Activated CD4-positive, alpha-beta T cell treated with anti-CD3 and anti-CD28 coated beads for 1 hour (primary cell): ENCODE data around the gene MOXD1.
"Not testable (repeated sequence)": the region's sequence is repeated elsewhere in the genome, so short reads cannot be mapped to it uniquely, and the experiment has no call there.

Experiments used
- DNase-seq: peaks from one replicate; pipeline ENCODE4 v3.0.0-alpha.2; 2020

The MOXD1 gene

DNA sequence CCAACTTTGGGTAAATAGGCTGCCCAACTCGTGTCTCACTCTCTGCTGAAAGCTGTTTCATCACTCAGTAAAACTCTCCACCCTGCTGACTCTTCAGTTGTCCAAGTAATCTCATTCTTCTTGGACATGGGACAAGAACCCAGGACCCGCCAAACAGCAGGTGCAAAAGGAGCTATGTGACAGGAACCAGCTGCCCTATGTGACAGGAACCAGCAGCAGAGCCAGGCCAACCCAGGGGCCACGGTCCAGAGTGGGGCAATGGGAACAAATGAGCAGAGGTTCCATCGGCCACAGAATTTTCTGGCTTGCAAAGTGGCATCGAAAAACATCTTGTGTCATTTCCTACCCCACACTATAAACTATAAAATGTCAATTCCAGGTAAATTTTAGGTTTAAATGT is 56.5 kb downstream of the MOXD1 start:
- no peak for DNase-seq

DNA sequence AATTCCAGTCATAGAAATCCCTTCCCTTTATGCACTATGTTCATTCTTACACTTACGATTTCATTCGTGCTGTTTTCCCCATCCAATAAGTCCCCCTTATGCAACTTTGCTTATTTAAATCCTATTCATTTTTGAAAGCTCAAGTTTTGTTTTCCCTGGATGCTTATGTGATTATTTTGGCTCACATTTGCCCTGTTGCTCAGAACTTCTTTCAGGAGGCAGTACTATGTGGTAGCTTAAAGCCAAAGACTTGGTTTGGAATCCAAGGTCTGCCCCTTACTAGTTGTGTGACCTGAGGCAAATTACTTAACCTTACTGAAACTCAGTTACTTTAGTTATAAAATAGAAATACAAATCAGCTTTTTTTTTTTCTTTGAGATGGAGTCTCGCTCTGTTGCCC is 59.6 kb downstream of the MOXD1 start:
- no peak for DNase-seq

DNA sequence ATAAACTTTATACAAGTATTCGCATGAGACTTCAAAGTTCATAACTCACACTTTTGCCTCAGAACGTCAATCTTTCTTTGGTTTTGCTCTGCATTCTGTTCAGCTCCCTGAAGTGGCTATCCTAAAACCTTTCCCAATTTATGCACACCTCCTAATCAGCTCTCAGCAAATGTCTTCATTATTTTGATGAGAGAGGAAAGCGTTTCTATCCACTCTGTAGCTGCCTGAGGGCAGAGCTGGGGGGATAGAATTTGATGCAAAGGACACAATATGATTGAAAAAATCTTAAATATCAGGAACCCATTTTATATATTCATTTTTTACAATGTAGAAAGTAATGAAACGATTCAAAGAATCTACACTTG is 66.8 kb downstream of the MOXD1 start:
- DNase-seq, result no peak

DNA sequence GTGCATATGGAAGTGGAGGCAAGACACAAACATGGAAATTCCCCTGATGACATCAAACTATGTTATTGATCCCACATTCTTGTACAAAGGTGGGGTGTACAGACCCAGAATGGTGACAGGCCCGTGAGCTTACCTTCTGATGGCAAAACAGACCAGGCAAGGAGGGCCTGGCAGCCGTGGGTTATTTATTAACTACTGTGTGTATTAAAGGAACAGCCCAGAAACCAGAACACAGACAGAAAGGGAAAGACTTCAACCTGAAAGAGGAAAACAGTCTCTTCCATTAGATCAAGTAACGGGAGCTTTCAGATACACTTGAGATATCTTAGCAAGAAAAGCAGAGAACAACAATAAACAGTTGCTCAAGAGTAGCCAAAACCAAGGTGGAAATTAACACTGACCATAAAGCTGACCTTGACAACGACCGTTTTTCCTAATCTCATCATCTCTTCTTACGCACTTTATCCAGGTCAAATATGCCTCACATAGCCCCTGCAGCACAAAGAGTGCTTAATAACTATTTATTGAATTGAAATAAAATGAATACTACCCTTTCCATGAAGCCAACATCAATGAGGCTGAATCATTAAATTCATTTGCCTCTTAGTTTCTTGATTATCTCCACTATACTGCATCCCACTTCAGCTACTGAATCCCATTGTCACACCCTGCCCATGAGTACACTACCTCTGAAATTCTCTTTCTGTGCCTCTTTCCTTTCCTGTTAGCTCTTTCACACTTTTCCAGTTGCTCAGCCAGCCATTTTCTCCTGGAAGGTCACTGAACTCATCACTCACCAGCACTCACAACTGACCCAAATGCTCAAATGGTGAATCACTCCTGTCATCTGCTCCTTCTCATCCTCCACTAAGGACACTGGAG is 67.4 kb downstream of the MOXD1 start:
- no peak for DNase-seq

DNA sequence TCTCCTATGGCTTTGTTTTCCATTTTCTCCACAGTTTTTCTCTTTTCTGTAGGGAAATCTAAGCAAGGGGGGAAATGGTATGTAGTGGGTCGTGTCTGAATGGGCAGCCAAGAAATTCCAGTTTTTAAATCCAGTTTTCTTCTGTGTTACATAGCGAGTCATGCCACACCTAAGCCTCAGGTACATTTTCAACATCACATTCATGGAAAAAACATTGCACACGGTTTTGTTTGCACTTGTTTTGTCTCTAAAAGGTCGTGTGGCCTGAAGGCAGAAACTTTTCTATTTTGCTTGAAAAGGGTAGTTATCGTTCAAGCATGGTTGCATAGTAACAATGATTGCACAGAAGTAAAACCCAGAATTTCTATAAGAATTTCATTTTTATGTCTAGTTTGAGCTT is 70.5 kb downstream of the MOXD1 start:
- no peak for DNase-seq

DNA sequence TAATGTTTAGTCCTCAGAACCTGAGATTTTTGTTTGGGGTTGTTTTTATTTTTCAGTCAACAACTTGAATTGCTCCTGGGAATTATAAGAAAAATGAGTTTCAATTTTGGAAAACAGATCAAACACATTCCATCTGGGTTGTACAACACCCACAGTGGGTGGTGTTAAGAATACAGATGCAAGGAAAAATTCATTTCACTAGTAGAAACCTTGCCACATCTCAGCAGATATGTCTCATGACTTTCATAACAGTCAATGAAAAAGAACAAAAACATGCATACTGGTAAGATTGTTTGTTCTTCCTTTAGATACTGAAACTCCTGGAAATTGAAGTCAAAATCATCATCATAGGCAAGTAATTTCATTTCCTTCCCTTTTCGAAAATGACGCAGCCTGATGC is 78.9 kb downstream of the MOXD1 start:
- no peak for DNase-seq

DNA sequence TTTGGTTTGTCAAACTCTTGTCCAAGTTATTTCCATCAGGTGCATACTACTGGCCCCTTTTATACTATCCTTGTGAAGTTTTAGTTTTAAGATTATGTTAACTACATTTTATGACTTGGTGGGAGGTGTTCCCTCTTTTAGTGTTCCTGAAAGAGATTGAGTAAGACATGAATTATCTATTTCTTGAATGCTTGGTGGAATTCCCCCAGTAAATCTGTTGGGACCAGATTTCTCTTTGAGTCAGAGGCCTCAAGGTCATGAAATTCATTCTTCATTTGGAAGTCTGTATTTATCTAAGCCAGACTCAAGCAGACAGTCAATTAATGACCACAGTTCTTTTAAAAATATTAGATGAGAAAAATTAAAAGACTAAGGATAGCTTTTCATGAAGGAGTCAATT is 81.3 kb downstream of the MOXD1 start:
- no peak for DNase-seq

DNA sequence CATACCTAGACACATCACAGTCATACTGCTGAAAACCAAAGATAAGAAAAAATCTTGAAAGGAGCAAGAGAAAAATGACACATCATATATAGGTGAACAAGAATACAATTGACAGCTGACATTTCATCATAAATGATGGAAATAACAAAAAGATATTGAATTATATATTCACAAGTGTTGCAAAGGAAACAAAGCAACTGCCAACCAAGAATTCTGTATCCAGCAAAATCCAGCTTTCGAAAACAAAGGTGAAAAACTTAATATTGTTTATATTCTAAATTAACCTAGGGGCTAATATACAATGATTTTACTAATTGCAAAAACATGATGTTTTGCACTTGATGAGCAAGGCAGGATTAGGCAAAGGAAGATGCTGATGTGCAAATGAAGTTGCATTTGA is 84.3 kb downstream of the MOXD1 start:
- DNase-seq, result no peak

DNA sequence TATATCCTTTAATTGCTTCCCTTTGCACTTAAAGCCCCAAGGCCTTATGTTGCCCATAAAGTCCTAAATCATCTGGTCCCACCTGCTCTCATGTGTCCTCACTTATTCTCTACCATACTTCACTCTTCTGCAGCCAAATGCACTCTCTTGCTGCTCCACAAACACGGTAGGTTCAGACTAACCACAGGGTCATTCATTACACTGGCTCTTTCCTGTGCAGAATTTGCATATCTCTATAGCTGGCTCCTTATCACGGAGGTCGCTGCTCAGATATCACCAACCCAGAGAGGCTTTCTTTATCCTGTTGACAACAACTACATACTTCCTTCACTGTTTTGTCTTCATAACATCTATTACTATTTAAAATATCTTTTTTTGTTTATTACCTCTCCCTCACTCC is 86.8 kb downstream of the MOXD1 start:
- no peak for DNase-seq

DNA sequence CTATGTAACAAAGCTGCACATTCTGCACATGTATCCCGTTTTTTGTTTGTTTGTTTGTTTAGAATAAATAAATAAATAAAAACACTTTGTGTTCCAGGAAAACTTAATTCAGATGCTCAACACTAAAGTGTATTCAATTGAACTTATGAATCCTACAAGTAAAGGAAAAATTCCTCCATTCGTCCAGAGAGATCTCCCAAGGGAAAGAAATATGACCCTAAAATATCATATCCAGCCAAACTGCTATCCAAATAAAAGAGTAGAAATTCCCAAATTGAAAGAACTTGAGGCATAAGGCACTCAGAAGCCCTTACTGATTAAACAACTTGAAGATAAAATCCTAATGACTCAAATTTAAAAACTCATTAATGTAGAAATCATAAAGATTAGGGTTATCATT is 90.4 kb downstream of the MOXD1 start:
- no peak for DNase-seq

DNA sequence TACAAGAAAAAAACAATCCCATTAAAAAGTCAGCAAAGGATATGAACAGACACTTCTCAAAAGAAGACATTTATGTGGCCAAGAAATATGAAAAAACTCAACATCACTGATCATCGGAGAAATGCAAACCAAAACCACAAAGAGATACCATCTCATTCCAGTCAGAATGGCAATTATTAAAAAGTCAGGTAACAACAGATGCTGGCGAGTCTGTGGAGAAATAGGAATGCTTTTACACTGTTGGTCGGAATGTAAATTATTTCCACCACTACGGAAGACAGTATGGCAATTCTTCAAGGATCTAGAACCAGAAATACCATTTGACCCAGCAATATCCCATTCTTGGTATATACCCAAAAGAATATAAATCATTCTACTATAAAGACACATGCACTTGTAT is 91.1 kb downstream of the MOXD1 start:
- not testable (repeated sequence) for DNase-seq

DNA sequence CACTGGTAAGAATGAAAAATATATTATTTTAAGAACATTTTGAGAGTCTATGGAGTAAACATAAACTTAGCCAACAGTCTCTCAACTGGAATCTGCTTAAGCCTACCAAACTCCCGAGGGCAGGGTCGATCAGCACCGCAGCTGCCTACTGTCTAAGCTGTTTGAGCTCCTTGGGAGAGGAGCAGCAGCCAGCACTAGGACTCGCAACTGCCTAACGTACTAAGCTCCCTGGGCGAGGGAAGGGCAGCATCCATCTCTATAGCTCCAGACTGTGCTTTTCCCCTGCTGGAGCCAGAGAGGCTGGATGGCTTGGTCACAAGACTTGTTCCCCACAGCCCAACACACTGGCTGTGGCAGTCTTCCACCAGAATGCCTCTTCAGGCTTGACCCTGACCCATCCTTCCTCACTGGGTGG is 96.4 kb downstream of the MOXD1 start:
- no peak for DNase-seq

DNA sequence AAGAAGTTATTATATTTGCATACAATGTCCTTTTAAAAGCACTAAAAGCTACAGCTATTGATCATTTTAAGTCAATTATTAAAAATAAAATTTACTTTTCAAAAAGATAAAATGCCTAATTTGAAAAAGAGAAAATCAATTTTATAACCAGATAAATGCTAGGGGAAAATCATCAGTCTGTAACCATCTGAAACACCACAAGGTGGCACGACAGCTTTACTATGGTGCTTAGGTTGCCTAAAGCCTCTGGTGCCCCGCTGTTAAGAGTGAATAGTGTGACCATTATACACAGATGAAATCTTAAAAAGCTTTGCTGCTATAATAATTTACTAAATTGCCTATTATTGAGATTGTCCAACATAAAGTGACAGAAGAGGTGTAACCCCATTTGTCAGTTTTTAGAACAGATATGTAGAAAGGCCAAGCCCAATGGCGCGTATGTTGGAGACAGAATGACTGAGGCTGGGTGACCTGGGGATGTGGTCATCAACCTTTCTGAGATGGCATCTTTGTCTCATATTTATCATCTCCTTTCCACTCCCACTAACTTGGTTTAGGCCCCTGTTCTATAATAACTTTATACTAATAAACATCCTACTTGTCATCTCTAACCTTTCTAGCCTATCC is 100.8 kb downstream of the MOXD1 start:
- DNase-seq, result no peak

DNA sequence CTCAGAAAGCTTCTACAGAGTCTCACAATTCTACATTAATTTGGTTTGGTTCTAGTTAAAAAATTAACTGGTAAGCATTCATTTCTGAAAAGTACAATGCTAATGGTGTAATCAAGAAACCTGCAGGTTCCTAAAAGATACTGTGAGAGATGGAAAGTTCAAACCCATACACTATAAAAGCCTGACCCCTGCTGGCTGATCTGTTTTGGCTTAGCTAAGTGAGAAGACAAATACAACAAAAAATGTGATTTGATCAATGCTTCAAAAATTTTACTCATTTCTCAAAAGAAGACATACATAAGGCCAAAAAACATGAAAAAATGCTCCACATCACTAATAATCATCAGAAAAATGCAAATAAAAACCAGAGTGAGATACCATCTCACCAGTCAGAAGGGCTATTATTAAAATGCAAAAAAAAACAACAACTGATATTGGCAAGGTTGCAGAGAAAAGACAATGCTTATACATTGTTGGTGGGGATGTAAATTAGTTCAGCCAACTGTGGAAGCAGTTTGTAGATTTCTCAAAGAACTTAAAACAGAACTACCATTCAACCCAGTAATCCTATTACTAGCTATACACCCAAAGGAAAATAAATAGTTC is 102.8 kb downstream of the MOXD1 start:
- no peak for DNase-seq

DNA sequence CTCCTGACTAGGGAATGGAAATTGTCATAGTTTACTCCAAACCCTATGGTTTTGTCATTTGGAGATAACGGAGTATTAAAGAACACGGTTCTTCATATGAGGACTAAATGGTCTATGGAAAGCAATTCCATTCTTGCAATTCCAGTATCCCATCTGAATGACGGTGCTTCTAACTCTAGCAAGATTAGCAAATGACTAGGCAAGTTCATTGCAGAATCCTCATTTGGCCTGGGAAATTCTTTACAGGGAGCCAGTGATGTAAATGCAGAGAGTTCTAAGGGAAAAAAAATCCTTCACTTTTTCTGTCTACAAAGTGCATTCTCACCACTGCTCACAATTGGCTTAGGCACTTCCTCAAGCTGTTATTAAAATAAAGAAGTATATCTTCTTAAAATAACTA is 111.5 kb downstream of the MOXD1 start:
- no peak for DNase-seq

DNA sequence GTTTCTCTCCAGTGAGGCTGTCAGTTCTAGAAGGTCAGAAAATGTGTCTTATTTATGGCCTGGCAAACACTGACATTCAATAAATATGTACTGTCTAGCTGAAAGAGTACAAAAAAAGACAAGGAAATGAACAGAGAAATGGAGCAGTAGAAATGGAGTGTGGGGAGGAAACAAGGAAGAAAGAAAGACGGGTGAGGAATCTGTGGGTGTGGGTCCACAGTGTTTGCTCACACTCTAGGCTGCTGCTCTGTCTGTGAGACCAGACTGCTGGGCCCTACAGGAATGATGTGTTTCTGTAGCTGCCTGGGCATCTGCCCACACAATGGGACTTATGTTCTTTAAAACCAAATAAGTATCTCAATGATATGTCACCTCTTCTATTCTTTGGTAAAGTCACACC is 114.2 kb downstream of the MOXD1 start:
- no peak for DNase-seq

DNA sequence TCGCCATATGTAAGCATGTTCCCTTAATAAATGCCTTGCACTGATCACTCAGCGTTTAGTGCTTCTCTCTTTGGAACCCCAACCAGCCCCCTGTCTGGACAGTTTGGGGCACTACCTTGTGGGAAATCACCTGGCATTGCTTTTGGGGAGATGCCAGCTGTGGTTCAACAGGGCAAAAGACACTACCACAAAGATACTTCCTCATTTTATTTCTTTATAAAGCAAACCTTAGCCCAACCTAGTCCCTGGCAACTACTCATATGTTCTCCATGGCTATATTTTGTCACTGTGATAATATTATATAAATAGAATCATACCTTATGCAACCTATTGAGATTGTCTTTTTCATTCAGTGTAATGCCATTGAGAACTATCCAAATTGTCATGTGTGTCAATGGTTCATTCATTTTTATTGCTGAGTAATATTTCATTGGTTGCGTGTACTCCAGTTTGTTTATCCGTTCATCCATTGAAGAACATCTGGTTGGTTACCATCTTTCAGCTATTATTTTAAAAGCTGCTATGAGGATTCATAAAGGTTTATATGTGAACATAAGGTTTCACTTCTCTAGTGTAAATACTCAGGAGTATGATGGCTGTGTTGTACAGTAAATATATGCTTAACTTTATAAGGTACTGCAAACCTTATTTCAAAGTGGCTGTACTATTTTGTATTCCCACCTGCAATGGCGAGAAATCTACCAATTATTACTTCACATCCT is 114.8 kb downstream of the MOXD1 start:
- no peak for DNase-seq

DNA sequence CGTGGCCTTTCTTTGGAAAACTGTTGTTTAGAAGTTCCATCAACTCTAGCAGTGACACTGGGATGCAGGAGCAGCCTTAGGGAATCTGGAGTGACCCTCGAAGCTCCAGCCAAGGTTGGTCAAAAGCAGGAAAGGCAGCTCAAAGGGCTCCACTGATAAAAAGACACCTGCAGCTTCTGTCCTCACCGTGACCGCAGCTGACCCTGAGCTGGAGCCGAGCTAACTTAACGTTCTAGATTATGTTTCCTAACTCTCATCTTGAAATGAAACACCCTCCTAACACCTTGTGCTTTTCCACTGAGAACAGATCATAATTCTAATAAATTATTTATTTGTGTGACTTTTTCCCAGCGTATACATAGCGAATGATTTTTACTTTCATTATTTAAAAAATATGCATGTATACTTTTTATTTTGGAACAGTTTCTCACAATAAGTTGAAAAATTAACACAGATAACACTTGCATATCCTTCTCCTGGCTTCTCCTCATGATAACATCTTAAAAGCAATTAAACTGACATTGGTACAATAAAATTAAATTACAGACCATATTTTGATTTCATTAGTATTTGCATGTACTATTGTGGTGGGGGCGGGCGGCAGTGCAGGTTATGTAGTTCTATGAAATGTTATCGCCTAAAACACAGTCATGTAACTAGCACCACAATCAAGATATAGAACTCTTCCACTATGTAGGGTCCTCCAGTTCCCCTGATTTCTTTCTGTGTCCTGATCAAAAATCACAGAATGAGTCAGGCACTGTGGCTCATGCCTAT is 116.1 kb downstream of the MOXD1 start:
- no peak for DNase-seq

DNA sequence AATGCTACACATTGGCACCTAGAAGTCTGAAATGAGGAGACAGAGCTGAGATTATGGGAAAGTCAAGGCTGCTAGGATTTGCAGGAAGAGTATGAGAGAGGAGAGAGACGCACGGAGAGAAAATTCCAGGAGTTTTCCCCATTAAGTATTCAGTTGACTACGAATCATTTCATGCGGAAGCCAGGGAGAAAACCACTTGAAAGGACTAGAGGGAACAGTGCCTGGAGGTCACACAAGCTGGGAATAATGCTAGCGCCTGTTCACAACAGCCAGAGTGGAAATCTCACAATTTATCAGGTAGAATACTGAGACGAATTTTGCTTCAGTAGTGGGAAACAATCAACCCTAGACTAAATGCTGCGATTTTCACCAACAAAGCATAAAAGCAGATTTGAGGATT is 118.6 kb downstream of the MOXD1 start:
- DNase-seq, result no peak

DNA sequence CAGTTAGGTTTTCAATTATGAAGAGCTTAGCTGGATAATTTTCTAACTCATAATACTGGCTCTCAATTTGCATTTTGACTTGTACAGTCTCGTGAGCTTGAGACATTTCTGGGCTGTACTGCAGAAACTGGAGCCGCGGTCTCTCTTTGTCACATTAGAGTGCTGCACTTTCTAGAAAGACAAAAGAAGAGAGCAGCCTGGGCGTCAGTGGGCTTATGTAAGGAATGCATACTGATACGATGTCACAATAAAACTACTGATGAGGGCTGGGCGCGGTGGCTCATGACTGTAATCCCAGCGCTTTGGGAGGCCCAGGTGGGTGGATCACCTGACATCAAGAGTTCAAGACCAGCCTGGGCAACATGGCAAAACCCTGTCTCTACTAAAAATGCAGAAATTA is 120.8 kb downstream of the MOXD1 start:
- DNase-seq, result no peak

DNA sequence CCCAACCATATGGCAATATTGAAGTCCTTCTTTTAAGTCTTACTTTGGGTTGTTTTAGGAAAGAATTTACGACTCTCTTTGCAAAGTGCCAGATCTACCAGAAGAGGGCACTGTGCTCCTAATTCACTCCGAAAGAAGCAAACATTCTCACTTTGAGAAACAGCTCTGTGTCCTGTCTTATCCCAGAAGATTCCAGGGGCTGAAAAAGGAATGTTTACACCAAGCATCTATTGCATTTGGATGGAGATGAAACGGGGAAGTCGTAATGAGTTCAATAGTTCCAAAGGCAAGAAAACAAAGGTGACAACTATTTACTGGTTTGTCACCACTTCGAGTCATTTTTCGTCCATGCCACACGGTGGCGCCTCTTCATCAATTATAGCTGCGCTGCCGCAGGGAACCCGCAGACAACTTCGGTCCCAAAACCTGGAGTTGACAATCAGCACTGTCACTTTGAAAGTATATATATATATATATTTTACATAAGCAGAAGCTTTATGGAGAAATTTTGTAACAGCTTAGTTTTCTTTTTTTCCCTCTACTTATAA is 121.6 kb downstream of the MOXD1 start:
- peak; percentile 46 for DNase-seq
